Measurements from ENCODE around the gene CPXM2. TPM values are rescaled to one million over a fixed set of nuclear protein-coding genes. Genes with fewer than 3 reads are reported as not detected.

CPXM2 gene
- total RNA-seq, 1 donor from 2014 or later, result not detected

GRCh38 chr10:123761666-123762230 is 129.9 kb downstream of the CPXM2 start:
- Mint-ChIP-seq H3K4me1 (no peaks in the 10 kb centered on the region), H3K27me3 (peaks cover 8% of the 10 kb centered on the region), H3K9me3 (no peaks in the 10 kb centered on the region), H3K4me3 (no peak overlapping the region), H3K36me3 (ENCODE audit: low read depth) (no peaks in the 10 kb centered on the region), H3K27ac (no peak overlapping the region)
- intact Hi-C loops (cut with micrococcal nuclease), result no loop called here
- DNase-seq, result no peak

- Mint-ChIP-seq H3K36me3 (ENCODE audit: low read depth) (no peaks in the 10 kb centered on the region), H3K4me1 (no peaks in the 10 kb centered on the region), H3K9me3 (no peaks in the 10 kb centered on the region), H3K27ac (no peak overlapping the region), H3K27me3 (peaks cover 8% of the 10 kb centered on the region), H3K4me3 (no peak overlapping the region)
- no peak for DNase-seq
- intact Hi-C loops (cut with micrococcal nuclease), result no loop called here
These were observed 130.6 kb downstream of the CPXM2 start for GRCh38 chr10:123761038-123761428.

- Mint-ChIP-seq H3K36me3 (ENCODE audit: low read depth) (no peaks in the 10 kb centered on the region), H3K9me3 (no peaks in the 10 kb centered on the region), H3K27ac (no peak overlapping the region), H3K27me3 (peaks cover 5% of the 10 kb centered on the region), H3K4me1 (no peaks in the 10 kb centered on the region), H3K4me3 (no peak overlapping the region)
- intact Hi-C loops (cut with micrococcal nuclease), result no loop called here
- no peak for DNase-seq
These were observed 131.1 kb downstream of the CPXM2 start for GRCh38 chr10:123760356-123761037.

GRCh38 chr10:123759501-123760031 is 132.0 kb downstream of the CPXM2 start:
- Mint-ChIP-seq H3K4me3 (no peak overlapping the region), H3K27me3 (peaks cover 5% of the 10 kb centered on the region)

GRCh38 chr10:123759041-123759440 is 132.6 kb downstream of the CPXM2 start:
- H3K9me3 Mint-ChIP-seq, result no peaks in the 10 kb centered on the region
- no peak overlapping the region for H3K27ac Mint-ChIP-seq
- H3K4me1 Mint-ChIP-seq, result no peaks in the 10 kb centered on the region
- DNase-seq, result no peak
- no peaks in the 10 kb centered on the region for H3K36me3 Mint-ChIP-seq (ENCODE audit: low read depth)
- H3K27me3 Mint-ChIP-seq, result peaks cover 5% of the 10 kb centered on the region
- no peak overlapping the region for H3K4me3 Mint-ChIP-seq
- intact Hi-C loops (cut with micrococcal nuclease), result no loop called here

More at GRCh38 chr10:123759501-123760031, 132.0 kb downstream of the CPXM2 start:
- no peak overlapping the region for H3K27ac Mint-ChIP-seq
- H3K36me3 Mint-ChIP-seq (ENCODE audit: low read depth), result no peaks in the 10 kb centered on the region
- DNase-seq, result no peak
- H3K9me3 Mint-ChIP-seq, result no peaks in the 10 kb centered on the region
- intact Hi-C loops (cut with micrococcal nuclease), result no loop called here
- no peaks in the 10 kb centered on the region for H3K4me1 Mint-ChIP-seq

GRCh38 chr10:123757853-123758252 is 133.8 kb downstream of the CPXM2 start:
- Mint-ChIP-seq H3K4me3 (no peak overlapping the region), H3K36me3 (ENCODE audit: low read depth) (no peaks in the 10 kb centered on the region), H3K27ac (no peak overlapping the region), H3K27me3 (peaks cover 3% of the 10 kb centered on the region), H3K4me1 (no peaks in the 10 kb centered on the region), H3K9me3 (no peaks in the 10 kb centered on the region)
- intact Hi-C loops (cut with micrococcal nuclease), result no loop called here
- no peak for DNase-seq

GRCh38 chr10:123755061-123755460 is 136.5 kb downstream of the CPXM2 start:
- Mint-ChIP-seq H3K36me3 (ENCODE audit: low read depth) (no peaks in the 10 kb centered on the region), H3K27me3 (peaks cover 2% of the 10 kb centered on the region), H3K9me3 (no peaks in the 10 kb centered on the region), H3K4me1 (no peaks in the 10 kb centered on the region), H3K4me3 (no peak overlapping the region), H3K27ac (no peak overlapping the region)
- DNase-seq, result no peak
- intact Hi-C loops (cut with micrococcal nuclease), result no loop called here

- Mint-ChIP-seq H3K9me3 (no peaks in the 10 kb centered on the region), H3K27me3 (no peaks in the 10 kb centered on the region), H3K36me3 (ENCODE audit: low read depth) (no peaks in the 10 kb centered on the region), H3K27ac (no peak overlapping the region), H3K4me1 (no peaks in the 10 kb centered on the region), H3K4me3 (no peak overlapping the region)
- intact Hi-C loops (cut with micrococcal nuclease), result no loop called here
- no peak for DNase-seq
These were observed 137.5 kb downstream of the CPXM2 start for GRCh38 chr10:123754123-123754522.

- no peaks in the 10 kb centered on the region for H3K4me1 Mint-ChIP-seq
- no peaks in the 10 kb centered on the region for H3K9me3 Mint-ChIP-seq
- intact Hi-C loops (cut with micrococcal nuclease), result no loop called here
- H3K4me3 Mint-ChIP-seq, result no peak overlapping the region
- no peaks in the 10 kb centered on the region for H3K36me3 Mint-ChIP-seq (ENCODE audit: low read depth)
- no peaks in the 10 kb centered on the region for H3K27me3 Mint-ChIP-seq
- no peak for DNase-seq
- no peak overlapping the region for H3K27ac Mint-ChIP-seq
These were observed 140.1 kb downstream of the CPXM2 start for GRCh38 chr10:123751342-123752134.

- Mint-ChIP-seq H3K27me3 (no peaks in the 10 kb centered on the region), H3K4me3 (no peak overlapping the region), H3K9me3 (no peaks in the 10 kb centered on the region), H3K27ac (no peak overlapping the region), H3K4me1 (no peaks in the 10 kb centered on the region), H3K36me3 (ENCODE audit: low read depth) (no peaks in the 10 kb centered on the region)
- no peak for DNase-seq
- intact Hi-C loops (cut with micrococcal nuclease), result no loop called here
These were observed 140.7 kb downstream of the CPXM2 start for GRCh38 chr10:123750901-123751300.

- Mint-ChIP-seq H3K27ac (no peak overlapping the region), H3K27me3 (no peaks in the 10 kb centered on the region), H3K4me1 (no peaks in the 10 kb centered on the region), H3K4me3 (no peak overlapping the region), H3K9me3 (no peaks in the 10 kb centered on the region), H3K36me3 (ENCODE audit: low read depth) (no peaks in the 10 kb centered on the region)
- no peak for DNase-seq
- intact Hi-C loops (cut with micrococcal nuclease), result no loop called here
These were observed 142.9 kb downstream of the CPXM2 start for GRCh38 chr10:123748711-123749110.

- Mint-ChIP-seq H3K27me3 (no peaks in the 10 kb centered on the region), H3K36me3 (ENCODE audit: low read depth) (no peaks in the 10 kb centered on the region)
These were observed 144.2 kb downstream of the CPXM2 start for GRCh38 chr10:123747426-123747825.

GRCh38 chr10:123746942-123747341 is 144.7 kb downstream of the CPXM2 start:
- Mint-ChIP-seq H3K4me1 (no peaks in the 10 kb centered on the region), H3K27me3 (no peaks in the 10 kb centered on the region), H3K27ac (no peak overlapping the region), H3K36me3 (ENCODE audit: low read depth) (no peaks in the 10 kb centered on the region), H3K4me3 (no peak overlapping the region), H3K9me3 (no peaks in the 10 kb centered on the region)
- intact Hi-C loops (cut with micrococcal nuclease), result no loop called here
- no peak for DNase-seq

More at GRCh38 chr10:123747426-123747825, 144.2 kb downstream of the CPXM2 start:
- Mint-ChIP-seq H3K4me1 (no peaks in the 10 kb centered on the region), H3K27ac (no peak overlapping the region), H3K9me3 (no peaks in the 10 kb centered on the region), H3K4me3 (no peak overlapping the region)
- DNase-seq, result no peak
- intact Hi-C loops (cut with micrococcal nuclease), result no loop called here

- H3K27me3 Mint-ChIP-seq, result no peaks in the 10 kb centered on the region
- no peak overlapping the region for H3K27ac Mint-ChIP-seq
- H3K4me3 Mint-ChIP-seq, result no peak overlapping the region
- H3K9me3 Mint-ChIP-seq, result no peaks in the 10 kb centered on the region
- H3K36me3 Mint-ChIP-seq (ENCODE audit: low read depth), result no peaks in the 10 kb centered on the region
- no peak for DNase-seq
- H3K4me1 Mint-ChIP-seq, result no peaks in the 10 kb centered on the region
- intact Hi-C loops (cut with micrococcal nuclease), result no loop called here
These were observed 145.1 kb downstream of the CPXM2 start for GRCh38 chr10:123746520-123746919.

Data from activated CD4-positive, alpha-beta T cell treated with anti-CD3 and anti-CD28 coated beads, Interleukin-2, amount 10 ng/mL, durations not matched to agents 24 days and 14 days (primary cell).